ENCODE results near the gene ZNF155.

Gene ZNF155

DNA sequence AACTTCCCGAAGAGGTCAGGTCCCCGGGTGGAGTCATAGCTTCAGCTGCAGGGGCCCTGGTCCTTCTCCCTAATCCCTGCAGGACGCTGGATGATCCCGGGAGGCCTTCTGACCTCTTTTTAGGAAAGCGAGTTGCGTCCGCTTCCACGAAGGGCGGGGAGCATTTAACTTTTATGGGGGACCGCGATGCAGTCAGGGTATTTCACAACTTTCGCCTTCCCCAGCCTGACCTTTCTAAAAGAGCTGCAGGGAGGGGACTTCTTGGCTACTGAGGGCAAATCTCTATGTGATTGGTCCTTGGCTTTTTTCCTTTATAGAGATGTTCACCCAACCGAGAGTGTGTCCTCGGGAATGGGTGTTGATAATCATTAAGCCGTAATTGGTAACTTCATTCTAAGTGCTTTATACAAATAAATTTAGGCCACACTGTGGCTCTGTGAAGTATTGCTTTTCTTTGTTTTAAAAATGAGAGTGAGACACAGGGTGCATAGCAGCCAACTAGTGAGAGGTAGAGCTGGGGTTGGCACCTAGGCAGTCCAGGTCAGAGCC lies 19.5 kb downstream of the ZNF155 start:
- in situ Hi-C loops (cut with HindIII; ENCODE audit: low sequenced_read_pairs) = no loop called here

DNA sequence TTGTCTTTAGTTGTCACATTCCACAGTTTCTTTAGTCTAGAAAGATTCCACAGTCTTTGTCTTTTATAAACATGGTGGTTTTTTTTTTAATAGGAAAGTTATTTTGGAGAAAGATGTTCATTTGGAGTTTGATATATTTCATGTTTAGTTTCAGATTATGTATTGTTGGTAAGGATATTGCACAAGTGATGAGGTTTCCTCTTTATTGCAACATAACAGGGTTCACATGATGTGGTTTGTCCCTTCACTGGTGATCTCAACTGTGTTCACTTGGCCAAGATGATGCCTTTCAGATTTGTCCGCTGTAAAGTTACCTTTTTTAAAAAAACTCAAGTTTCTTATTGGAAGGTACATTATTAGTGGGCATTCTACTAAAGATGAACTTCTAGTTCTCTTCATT lies 22.0 kb downstream of the ZNF155 start:
- in situ Hi-C loops (cut with HindIII; ENCODE audit: low sequenced_read_pairs) = no loop called here

DNA sequence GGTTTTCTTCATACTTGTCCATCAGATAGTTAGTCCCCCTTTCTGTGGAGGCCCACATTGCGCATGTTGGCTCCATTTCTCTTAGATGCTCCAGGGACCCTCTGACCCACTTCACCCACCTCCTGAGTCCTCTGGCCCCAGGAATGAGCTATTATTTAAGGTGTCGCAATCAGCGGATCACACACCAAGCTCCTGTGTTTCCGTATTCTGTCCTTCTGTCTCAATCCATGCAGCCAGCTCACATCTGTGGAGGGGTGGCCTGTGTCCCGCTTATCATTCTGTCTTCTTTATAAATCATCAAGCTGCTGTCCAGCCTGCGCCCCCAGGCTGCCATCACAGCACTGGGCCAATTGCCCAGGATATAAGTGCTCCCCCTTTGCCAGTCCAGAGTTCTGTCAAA lies 23.5 kb downstream of the ZNF155 start:
- in situ Hi-C loops (cut with HindIII; ENCODE audit: low sequenced_read_pairs) = no loop called here

DNA sequence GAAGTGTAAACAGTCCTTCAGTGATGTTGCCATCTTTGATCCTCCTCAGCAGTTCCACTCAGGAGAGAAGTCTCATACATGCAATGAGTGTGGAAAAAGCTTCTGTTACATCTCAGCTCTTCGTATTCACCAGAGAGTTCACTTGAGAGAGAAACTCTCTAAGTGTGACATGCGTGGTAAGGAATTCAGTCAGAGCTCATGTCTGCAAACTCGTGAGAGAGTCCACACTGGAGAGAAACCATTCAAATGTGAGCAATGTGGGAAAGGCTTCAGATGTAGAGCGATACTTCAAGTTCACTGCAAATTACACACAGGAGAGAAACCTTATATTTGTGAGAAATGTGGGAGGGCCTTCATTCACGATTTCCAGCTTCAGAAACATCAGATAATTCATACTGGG lies 26.5 kb downstream of the ZNF155 start:
- in situ Hi-C loops (cut with HindIII; ENCODE audit: low sequenced_read_pairs) = no loop called here

DNA sequence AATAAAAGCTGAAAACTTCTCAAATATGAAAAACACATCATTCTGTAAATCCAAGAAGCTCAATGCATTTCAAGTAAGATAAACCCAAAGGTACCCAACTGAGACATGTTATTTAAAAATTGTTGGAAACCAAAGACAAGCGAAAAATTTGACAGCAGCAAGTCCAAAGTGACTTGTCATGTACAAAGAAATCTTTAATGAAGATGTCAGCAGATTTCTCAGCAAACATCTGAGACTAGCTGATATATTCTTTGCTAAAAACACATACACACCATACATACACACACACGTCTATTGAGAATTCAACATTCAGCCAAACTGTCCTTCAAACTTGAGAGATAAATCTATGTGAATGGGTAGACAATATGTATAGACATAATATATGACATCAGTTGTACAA lies 35.5 kb downstream of the ZNF155 start:
- in situ Hi-C loops (cut with HindIII; ENCODE audit: low sequenced_read_pairs) = no loop called here

DNA sequence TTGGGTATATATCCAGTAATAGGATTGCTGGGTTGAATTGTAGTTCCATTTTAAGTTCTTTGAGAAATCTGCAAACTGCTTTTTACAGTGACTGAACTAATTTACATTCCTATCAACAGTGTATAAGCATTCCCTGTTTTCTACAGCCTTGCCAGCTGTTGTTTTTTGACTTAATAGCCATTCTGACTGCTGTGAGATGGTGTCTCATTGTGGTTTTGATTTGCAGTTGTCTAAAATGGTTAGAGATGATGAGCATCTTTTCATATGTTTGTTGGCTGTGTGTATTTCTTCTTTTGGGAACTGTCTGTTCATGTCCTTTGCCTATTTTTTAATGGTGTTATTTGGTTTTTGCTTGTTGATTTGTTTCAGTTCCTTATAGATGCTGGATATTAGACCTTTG lies 37.2 kb downstream of the ZNF155 start:
- in situ Hi-C loops (cut with HindIII; ENCODE audit: low sequenced_read_pairs) = no loop called here

DNA sequence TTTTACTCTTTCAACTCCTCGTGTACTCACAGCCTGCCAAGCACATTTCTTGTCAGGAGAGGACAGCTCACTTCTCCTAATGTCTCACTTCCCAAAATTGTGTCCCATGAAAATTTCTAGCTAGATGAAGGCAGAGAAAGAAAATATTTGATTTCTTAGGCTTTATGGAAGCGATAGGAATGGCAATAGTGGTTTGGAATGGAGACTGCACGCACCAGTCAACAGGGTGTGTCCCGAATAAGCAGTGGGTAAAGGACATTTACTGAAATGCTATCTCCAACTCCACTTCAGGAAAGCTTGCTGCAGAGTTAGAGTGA lies 40.9 kb downstream of the ZNF155 start:
- in situ Hi-C loops (cut with HindIII; ENCODE audit: low sequenced_read_pairs) = loop anchor here (5.0 kb wide), 1 partner anchor 73 kb away; the partner anchor contains the start of gene ZNF221

DNA sequence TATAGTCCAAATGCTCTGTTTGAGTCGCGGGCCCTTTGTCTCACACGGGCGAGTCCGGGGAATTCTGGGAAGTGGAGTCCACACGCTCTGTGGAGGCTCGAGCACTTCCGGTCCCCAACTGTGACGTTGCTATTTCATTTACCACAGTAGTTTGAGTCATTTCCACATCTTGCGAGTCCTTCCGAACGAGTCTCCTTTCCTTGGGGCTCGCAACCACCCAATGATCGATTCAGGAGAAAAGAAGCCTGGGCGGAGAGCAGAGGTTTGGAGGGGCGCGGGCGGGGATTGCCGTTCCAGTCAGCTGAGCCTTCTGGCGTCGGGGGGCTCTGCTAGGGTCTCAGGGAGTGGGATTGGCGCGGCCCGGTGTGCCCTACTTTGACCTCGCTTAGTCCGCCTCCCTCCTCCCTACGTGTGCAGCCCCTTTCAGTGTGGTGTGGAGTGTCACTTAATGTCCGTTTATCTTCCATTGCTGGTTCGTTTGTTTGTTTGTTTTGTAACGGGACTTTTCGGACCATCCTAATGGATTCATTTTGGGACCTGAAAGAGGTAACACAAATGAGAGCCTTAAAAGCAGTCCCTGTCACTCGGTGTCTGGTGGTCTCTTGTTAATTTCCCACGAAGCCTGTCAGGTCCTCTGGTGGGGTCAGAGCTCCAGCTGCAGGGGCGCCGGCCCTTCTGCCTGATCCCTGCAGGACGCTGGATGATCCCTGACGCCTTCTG lies 41.4 kb downstream of the ZNF155 start, which contains the start of gene ZNF222:
Gene ZNF222 (plus strand): TSS at position 163 of the 720 bp plus-strand sequence. CDS start 58 bp downstream, at position 221.
- in situ Hi-C loops (cut with HindIII; ENCODE audit: low sequenced_read_pairs) = loop anchor here (5.0 kb wide), 1 partner anchor 73 kb away; the partner anchor contains the start of gene ZNF221

DNA sequence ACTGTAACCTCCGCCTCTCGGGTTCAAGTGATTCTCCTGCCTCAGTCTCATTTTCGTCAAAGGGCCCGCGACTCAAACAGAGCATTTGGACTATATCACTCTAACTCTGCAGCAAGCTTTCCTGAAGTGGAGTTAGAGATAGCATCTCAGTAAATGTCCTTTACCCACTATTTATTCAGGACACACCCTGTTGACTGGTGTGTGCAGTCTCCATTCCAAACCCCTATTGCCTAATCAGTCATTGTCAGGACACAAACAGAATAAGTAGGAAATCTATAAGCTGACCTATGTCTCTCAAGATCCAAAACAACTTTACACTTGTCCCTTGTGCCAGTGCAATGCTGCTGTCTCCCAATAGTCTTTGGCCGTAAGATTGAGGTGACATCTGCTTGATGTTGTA lies 42.6 kb downstream of the ZNF155 start:
- in situ Hi-C loops (cut with HindIII; ENCODE audit: low sequenced_read_pairs) = loop anchor here (5.0 kb wide), 1 partner anchor 74 kb away; the partner anchor contains the start of gene ZNF221

DNA sequence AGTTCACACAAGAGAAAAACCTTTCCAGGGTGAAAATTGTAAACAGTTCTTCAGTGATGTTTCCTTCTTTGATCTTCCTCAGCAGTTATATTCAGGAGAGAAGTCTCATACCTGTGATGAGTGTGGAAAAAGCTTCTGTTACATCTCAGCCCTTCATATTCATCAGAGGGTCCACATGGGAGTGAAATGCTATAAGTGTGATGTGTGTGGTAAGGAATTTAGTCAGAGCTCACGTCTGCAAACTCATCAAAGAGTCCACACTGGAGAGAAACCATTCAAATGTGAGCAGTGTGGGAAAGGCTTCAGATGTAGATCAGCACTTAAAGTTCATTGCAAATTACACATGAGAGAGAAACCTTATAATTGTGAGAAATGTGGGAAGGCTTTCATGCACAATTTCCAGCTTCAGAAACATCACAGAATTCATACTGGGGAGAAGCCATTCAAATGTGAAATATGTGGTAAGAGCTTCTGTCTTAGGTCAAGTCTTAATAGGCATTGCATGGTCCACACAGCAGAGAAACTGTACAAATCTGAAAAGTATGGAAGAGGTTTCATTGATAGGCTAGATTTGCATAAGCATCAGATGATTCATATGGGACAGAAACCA lies 48.1 kb downstream of the ZNF155 start:
- in situ Hi-C loops (cut with HindIII; ENCODE audit: low sequenced_read_pairs) = no loop called here

DNA sequence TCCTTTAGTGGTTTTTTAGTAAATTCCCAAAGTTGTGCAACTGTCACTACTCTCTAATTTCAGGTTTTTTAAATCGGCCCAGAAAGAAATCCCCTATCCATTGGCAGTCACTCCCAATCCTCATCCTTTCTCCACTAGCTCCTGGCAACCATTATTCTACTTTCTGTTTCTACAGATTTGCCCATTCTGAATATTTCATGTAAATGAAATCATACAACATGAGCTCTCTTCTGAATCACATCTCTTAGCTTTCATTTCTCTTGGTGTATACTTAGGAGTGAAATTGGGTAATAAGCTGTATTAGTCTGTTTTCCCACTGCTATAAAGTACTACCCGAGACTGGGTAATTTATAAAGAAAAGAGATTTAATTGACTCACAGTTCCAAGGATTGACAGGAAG lies 58.2 kb downstream of the ZNF155 start:
- in situ Hi-C loops (cut with HindIII; ENCODE audit: low sequenced_read_pairs) = no loop called here

Measured in endothelial cell of hepatic sinusoid (primary cell).